ENCODE measurements around the gene SLC35A1.

Gene SLC35A1

DNA sequence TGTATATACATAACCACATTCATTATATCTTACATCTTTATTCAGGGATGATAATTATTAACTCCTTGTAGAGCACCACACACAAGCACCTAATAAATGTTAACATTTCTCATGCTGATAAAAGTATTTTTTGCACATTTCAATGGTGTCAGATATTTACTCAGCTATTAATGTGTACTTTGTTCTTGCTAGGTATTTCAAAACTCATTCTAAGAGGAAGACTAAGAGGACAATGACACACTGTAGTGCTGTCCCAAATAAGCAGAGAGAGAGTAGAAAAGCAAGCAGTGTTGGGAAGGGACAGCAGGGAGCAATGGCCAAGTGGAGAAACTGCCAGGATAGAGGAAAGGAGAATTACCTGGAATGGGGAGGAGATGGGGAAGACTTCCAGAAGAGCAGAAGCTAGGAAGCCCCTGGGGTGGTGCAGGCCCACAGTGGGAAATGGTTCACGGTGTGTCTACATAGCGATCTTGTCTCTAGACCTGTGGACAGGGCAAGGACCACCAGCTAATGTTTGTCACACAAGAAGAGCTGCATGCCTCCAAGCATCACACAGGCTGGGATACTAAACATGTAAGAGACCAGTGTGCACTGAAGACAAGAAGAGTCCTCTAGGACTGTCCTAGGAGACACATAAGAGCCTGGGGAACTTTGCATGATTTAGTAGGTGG lies 61.7 kb downstream of the SLC35A1 start:
- no peak for DNase-seq

DNA sequence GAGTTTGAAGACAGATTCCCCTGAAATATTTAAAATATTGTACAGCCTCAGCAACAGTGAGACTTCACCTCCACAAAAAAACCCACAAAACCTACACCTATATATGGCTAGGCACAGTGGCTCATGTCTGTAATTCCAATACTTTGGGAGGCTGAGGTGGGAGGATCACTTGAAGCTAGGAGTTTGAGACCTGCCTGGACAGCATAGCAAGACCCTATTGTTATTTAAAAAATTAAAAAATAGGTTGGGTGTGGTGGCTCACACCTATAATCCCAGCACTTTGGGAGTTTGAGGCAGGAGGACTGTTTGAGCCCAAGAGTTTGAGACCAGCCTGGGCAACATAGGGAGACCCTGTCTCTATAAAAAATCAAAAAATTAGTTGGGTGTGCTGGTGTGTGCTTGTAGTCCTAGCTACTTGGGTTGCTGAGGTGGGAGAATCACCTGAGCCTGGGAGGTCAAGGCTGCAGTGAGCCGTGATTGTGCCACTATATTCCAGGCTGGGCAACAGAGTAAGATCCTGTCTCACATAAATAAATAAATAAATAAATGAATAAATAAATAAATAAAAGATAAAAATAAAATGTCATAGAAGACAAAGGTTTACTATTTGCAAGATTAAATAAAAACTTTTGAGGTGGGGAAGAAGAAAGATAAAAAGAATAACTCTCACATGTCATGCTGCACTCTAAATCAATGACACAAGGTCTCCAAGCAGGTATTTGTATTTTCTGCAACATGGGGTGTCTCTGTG lies 65.9 kb downstream of the SLC35A1 start:
- DNase-seq: no peak

GRCh38 chr6:87539554-87539953 lies 66.8 kb downstream of the SLC35A1 start:
- DNase-seq: no peak

GRCh38 chr6:87540539-87540938 lies 67.8 kb downstream of the SLC35A1 start:
- DNase-seq: no peak

DNA sequence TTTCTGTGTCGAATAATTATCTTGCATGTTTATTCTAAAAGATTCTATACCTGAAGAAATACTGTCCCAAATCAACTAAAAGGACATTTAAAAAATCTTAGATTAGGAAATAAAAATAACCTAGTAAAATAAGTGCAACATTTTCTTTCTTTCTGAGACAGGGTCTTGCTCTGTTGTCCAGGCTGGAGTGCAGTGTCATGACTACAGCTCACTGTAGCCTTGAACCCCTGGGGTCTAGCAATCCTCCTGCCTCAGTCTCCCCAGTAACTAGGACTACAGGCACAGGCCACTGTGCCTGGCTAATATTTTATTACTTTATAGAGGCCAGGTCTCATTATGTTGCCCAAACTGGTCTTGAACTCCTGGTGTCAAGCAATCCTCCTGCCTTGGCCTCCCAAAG lies 68.3 kb downstream of the SLC35A1 start:
- no peak for DNase-seq

DNA sequence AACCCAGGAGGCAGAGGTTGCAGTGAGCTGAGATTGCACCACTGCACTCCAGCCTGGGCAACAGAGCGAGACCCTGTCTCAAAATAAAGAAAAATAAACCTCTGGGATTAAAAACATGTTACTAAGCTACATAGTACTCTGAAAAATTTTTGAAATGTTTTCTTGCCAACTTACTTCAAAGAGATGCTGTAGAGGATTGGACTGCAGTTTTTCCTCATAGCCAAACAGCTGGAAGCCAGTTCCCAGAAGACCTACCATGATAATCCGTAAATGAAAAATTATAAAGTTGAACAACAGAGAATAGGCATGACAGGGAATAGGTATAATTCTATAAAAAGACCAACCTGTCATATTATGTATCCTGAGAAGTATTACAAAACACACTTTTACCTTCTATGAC lies 69.0 kb downstream of the SLC35A1 start:
- no peak for DNase-seq

- DNase-seq: no peak
Observed at GRCh38 chr6:87543696-87544473, 71.1 kb downstream of the SLC35A1 start.

- no peak for DNase-seq
Observed at GRCh38 chr6:87544474-87544735, 71.6 kb downstream of the SLC35A1 start.

DNA sequence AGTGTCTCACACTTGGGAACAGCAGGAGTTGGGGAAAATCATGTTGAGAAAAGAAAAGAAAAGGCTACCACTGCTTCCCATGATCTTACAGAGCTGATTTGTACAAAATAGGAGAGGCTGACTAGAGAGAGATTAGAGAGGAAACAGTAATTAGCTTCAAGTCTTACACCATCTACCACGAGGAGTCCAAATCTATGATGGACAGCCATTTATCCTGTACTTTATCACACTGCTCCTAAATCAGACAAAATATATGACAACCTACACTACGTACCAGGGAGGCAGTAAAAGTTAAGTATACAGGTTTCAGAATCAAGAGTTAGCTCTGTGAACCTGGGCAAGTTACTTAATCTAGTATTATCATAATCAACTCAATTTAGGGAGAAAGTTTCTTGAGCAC lies 79.0 kb downstream of the SLC35A1 start:
- no peak for DNase-seq

- DNase-seq: no peak
Observed at GRCh38 chr6:87553159-87553765, 80.5 kb downstream of the SLC35A1 start.

DNA sequence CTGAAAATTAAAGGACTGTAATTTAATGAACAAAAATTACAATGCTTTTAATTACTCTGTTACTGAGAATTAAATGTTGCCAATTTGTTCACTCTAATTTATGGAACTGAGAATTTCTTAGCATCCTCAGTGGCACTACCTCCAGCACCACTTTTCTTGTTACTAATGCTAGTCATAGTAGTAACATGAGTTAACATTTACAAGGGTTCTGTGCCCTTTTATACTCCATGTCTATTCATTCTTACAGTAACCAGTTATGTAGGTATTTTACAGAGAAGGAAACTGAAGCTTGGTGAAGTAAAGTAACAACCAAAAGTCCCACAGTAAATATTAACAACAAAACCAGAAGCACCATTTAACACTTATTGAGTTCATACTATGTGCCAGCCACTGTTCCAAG lies 82.7 kb downstream of the SLC35A1 start:
- DNase-seq: no peak

GRCh38 chr6:87558446-87558845 lies 85.7 kb downstream of the SLC35A1 start:
- DNase-seq: no peak

GRCh38 chr6:87561017-87561416 lies 88.2 kb downstream of the SLC35A1 start:
- DNase-seq: no peak

Measured in stimulated activated CD4-positive, alpha-beta T cell treated with anti-CD3 and anti-CD28 coated beads, Interleukin-1b, Interleukin-23, amount 100 ng/mL, for 48 hours (primary cell).